ENCODE measurements around the gene FAM168A. TPM values are rescaled to one million over a fixed set of nuclear protein-coding genes. Genes with fewer than 3 reads are reported as not detected.

Gene FAM168A
- polyA plus RNA-seq, 2 of the 4 experiments (the other 2 are of a cell fraction), result 15.3 to 19.2 TPM

- CTCF ChIA-PET, result interaction anchor here (0.6 to 2.2 kb wide), 7 partner anchors 23 to 267 kb away, joined by 3 to 7 read pairs (median 4); no protein-coding TSS in a partner anchor
- Histone ChIP-seq H3K27ac (no peak overlapping the region), H3K4me3 (no peak overlapping the region), H3K4me2 (no peak overlapping the region), H3K9me3 (no peaks in the 10 kb centered on the region), H3K4me1 (no peaks in the 10 kb centered on the region)
- POLR2A ChIA-PET, result no interaction called here
- DNase-seq (ENCODE audit: low read depth in 1 of 2, low spot score in 1 of 2) (no peak), FAIRE-seq (no peak), ATAC-seq (no peak)
- TF ChIP-seq GATA3 (IDR thresholded peaks at IDR 0.05; ENCODE audit: borderline replicate concordance) (no peak), MYC (IDR thresholded peaks at IDR 0.05; ENCODE audit: borderline replicate concordance, low read length) (no peak), CBX8 (IDR thresholded peaks at IDR 0.05) (no peak), HOXB5 (CRISPR knock-in tag; IDR thresholded peaks at IDR 0.05) (no peak), MAZ (IDR thresholded peaks at IDR 0.05; ENCODE audit: borderline replicate concordance, low read depth, low read length) (no peak), ELK1 (IDR thresholded peaks at IDR 0.05; ENCODE audit: low read depth, low read length) (no peak), CBX2 (IDR thresholded peaks at IDR 0.05; ENCODE audit: borderline replicate concordance, low read depth) (no peak), MAX (IDR thresholded peaks at IDR 0.05) (no peak), CHD2 (IDR thresholded peaks at IDR 0.05; ENCODE audit: low read length, partially characterized antibody) (no peak), ZNF302 (CRISPR knock-in tag; IDR thresholded peaks at IDR 0.05) (no peak), RNF2 (IDR thresholded peaks at IDR 0.05; ENCODE audit: borderline replicate concordance, low read depth) (no peak), HOXB13 (CRISPR knock-in tag; IDR thresholded peaks at IDR 0.05; ENCODE audit: low read depth) (no peak), NPAS2 (CRISPR knock-in tag; IDR thresholded peaks at IDR 0.05; ENCODE audit: borderline replicate concordance) (no peak), SMC3 (IDR thresholded peaks at IDR 0.05) (no peak), SREBF2 (IDR thresholded peaks at IDR 0.05) (no peak), HEYL (CRISPR knock-in tag; IDR thresholded peaks at IDR 0.05) (no peak)
- TF ChIP-seq, protein P1, sequence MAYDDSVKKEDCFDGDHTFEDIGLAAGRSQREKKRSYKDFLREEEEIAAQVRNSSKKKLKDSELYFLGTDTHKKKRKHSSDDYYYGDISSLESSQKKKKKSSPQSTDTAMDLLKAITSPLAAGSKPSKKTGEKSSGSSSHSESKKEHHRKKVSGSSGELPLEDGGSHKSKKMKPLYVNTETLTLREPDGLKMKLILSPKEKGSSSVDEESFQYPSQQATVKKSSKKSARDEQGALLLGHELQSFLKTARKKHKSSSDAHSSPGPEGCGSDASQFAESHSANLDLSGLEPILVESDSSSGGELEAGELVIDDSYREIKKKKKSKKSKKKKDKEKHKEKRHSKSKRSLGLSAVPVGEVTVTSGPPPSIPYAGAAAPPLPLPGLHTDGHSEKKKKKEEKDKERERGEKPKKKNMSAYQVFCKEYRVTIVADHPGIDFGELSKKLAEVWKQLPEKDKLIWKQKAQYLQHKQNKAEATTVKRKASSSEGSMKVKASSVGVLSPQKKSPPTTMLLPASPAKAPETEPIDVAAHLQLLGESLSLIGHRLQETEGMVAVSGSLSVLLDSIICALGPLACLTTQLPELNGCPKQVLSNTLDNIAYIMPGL (CRISPR knock-in tag; IDR thresholded peaks at IDR 0.05; ENCODE audit: borderline replicate concordance), result no peak
- TF ChIP-seq, protein P2, sequence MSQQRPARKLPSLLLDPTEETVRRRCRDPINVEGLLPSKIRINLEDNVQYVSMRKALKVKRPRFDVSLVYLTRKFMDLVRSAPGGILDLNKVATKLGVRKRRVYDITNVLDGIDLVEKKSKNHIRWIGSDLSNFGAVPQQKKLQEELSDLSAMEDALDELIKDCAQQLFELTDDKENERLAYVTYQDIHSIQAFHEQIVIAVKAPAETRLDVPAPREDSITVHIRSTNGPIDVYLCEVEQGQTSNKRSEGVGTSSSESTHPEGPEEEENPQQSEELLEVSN (IDR thresholded peaks at IDR 0.05; ENCODE audit: borderline replicate concordance, low read depth), result no peak
- 73% methylated on average over 5 of the region's 5 CpGs for WGBS (ENCODE audit: missing lambda C conversion rate)
Measured at GRCh38 chr11:73429121-73429750, 168.7 kb downstream of the FAM168A start.

GRCh38 chr11:73428699-73429098 lies 169.2 kb downstream of the FAM168A start:
- Histone ChIP-seq H3K9me3 (no peaks in the 10 kb centered on the region), H3K4me1 (no peaks in the 10 kb centered on the region), H3K4me3 (no peak overlapping the region), H3K27ac (no peak overlapping the region), H3K4me2 (no peak overlapping the region)
- ChIA-PET CTCF (interaction anchor here (0.6 to 2.2 kb wide), 4 partner anchors 36 to 268 kb away, joined by 3 to 7 read pairs (median 4); no protein-coding TSS in a partner anchor), POLR2A (no interaction called here)
- FAIRE-seq, result no peak
- TF ChIP-seq POLR2A (IDR thresholded peaks at IDR 0.05; ENCODE audit: low read length) (no peak), KDM5A (IDR thresholded peaks at IDR 0.05) (no peak), ESRRA (IDR thresholded peaks at IDR 0.05; ENCODE audit: borderline replicate concordance, low read length) (no peak), RCOR1 (IDR thresholded peaks at IDR 0.05; ENCODE audit: low read depth, low read length) (no peak), HOXB13 (CRISPR knock-in tag; IDR thresholded peaks at IDR 0.05; ENCODE audit: low read depth) (no peak), CHD2 (IDR thresholded peaks at IDR 0.05; ENCODE audit: low read length, partially characterized antibody) (no peak), GATA3 (IDR thresholded peaks at IDR 0.05; ENCODE audit: borderline replicate concordance) (no peak), HOXB5 (CRISPR knock-in tag; IDR thresholded peaks at IDR 0.05) (no peak), FOXS1 (CRISPR knock-in tag; IDR thresholded peaks at IDR 0.05) (no peak), USF2 (IDR thresholded peaks at IDR 0.05) (no peak), SREBF2 (IDR thresholded peaks at IDR 0.05) (no peak), CBX2 (IDR thresholded peaks at IDR 0.05; ENCODE audit: borderline replicate concordance, low read depth) (no peak), PBX3 (IDR thresholded peaks at IDR 0.05) (no peak), MAZ (IDR thresholded peaks at IDR 0.05; ENCODE audit: borderline replicate concordance, low read depth, low read length) (no peak), ZFP36 (IDR thresholded peaks at IDR 0.05; ENCODE audit: borderline replicate concordance, partially characterized antibody) (no peak), RFX5 (IDR thresholded peaks at IDR 0.05) (no peak), RNF2 (IDR thresholded peaks at IDR 0.05; ENCODE audit: borderline replicate concordance, low read depth) (no peak)
- DNase-seq (ENCODE audit: low read depth in 1 of 2, low spot score in 1 of 2), result no peak
- no peak for ATAC-seq

Measured in A549 (cell line).